Esophagus squamous epithelium (tissue), 5 donors: ENCODE data around the gene CATSPERD. TPM values are rescaled to one million over a fixed set of nuclear protein-coding genes. Genes with fewer than 3 reads are reported as not detected.

Source experiments
- DNase-seq: peaks from one replicate; lab custom pipeline; 2025; lab: John Stamatoyannopoulos, UW
- H3K27ac ChIP-seq, 4 donors: fragments of 200-600 bp; sonication (generic); one replicate each; pipeline ENCODE4 v1.5.1; 2016 to 2019; ENCODE audit warnings: mild to moderate bottlenecking in 1 of 4
- H3K27me3 ChIP-seq, 4 donors: fragments of 200-600 bp; sonication (generic); 1 replicate in 3 of 4; 2 replicates in 1 of 4; pipeline versions ENCODE4 v1.5.1 to v1.6.0; 2017 to 2021; ENCODE audit warnings: antibody characterized with exemption in 1 of 4
- H3K36me3 ChIP-seq, 3 donors: fragments of 200-600 bp; sonication (generic); one replicate each; pipeline ENCODE4 v1.5.1; 2016 to 2019
- H3K4me1 ChIP-seq, 3 donors: fragments of 200-600 bp; sonication (generic); one replicate each; pipeline ENCODE4 v1.5.1; 2017 to 2019
- H3K4me3 ChIP-seq, 4 donors: fragments of 200-600 bp; sonication (generic); 1 replicate in 3 of 4; 2 replicates in 1 of 4; pipeline ENCODE4 v1.5.1; 2016 to 2019; ENCODE audit warnings: mild to moderate bottlenecking in 2 of 4, moderate library complexity in 1 of 4
- H3K9me3 ChIP-seq, 3 donors: fragments of 200-600 bp; sonication (generic); one replicate each; pipeline ENCODE4 v1.5.1; 2016 to 2019
- POLR2A ChIP-seq, 4 donors: fragments of 450-650 bp; IDR thresholded peaks; one replicate each; pipeline ENCODE4 v1.6.1; 2017; ENCODE audit warnings: antibody characterized with exemption in 4 of 4, mild to moderate bottlenecking in 4 of 4, moderate library complexity in 3 of 4
- WGBS, 2 donors: methylation state at CpG; one replicate each; pipeline ENCODE4 v1.1.5; 2018; 5-methylcytosine and 5-hydroxymethylcytosine counted together
- intact Hi-C: fragments of 100-400 bp; cut with DNase I; formaldehyde crosslinking; loops from one replicate; pipeline ENCODE4 v1.15.0; 2022
- total RNA-seq, 4 donors: library from RNA; depleted of rRNA; stranded (reverse); fragments of >200 nt; gene quantifications; one replicate each; pipeline ENCODE4 v1.1.0, GENCODE V29; 2016
- TF ChIP-seq, protein P1 (sequence below), 6 experiments: fragments of 450-650 bp in 4 of 6; fragments of 200-600 bp in 2 of 6; sonication (generic) in 2 of 6; IDR thresholded peaks; one replicate each; pipeline ENCODE4 v1.5.1; 2016 to 2019; ENCODE audit warnings: antibody characterized with exemption in 6 of 6, mild to moderate bottlenecking in 4 of 6, moderate library complexity in 4 of 6
- donor health status: DM: yes; HTN: yes; CAD: no.

CATSPERD gene
- total RNA-seq, 4 donors from 2014 or later = 0.19 TPM; not detected in 3

DNA sequence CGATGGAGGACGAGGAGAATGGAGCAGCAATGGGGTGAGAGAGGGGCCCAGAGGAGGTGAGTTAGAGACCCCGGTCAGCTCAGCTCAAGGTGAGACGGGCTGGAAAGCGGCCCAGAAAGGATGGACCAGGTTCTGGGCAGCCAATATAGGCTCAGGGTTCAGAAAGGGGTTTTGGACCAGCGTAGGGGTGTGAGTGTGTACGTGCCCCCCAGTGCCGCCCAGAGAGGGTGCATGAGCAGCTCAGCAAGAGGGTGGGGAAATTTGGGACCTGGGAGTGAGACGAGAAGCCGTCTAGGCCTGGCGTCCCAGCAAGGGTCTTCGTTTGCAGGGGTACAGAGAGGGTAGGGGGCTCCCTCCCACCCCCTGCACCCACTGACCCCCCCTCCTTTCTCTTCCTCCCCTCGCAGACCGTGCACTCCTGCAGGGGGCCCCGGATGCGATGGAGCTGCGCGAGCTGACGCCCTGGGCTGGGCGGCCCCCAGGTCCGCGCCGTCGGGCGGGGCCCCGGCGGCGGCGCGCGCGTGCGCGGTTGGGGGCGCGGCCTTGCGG lies 107.0 kb downstream of the CATSPERD start:
- peak overlapping the region; percentile 26 to 77 (median 62) for H3K4me3 ChIP-seq
- peaks cover 14 to 46% (median 17%) of the 10 kb centered on the region in 3 donors for H3K4me1 ChIP-seq
- no peak for DNase-seq
- no peaks in the 10 kb centered on the region for H3K9me3 ChIP-seq
- TF ChIP-seq, protein P1, sequence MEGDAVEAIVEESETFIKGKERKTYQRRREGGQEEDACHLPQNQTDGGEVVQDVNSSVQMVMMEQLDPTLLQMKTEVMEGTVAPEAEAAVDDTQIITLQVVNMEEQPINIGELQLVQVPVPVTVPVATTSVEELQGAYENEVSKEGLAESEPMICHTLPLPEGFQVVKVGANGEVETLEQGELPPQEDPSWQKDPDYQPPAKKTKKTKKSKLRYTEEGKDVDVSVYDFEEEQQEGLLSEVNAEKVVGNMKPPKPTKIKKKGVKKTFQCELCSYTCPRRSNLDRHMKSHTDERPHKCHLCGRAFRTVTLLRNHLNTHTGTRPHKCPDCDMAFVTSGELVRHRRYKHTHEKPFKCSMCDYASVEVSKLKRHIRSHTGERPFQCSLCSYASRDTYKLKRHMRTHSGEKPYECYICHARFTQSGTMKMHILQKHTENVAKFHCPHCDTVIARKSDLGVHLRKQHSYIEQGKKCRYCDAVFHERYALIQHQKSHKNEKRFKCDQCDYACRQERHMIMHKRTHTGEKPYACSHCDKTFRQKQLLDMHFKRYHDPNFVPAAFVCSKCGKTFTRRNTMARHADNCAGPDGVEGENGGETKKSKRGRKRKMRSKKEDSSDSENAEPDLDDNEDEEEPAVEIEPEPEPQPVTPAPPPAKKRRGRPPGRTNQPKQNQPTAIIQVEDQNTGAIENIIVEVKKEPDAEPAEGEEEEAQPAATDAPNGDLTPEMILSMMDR (IDR thresholded peaks at IDR 0.05) = no peak
- TF ChIP-seq POLR2A (IDR thresholded peaks at IDR 0.05) = no peak
- H3K36me3 ChIP-seq = peaks cover 0 to 29% (median 0%) of the 10 kb centered on the region in 3 donors
- WGBS, 2 donors = 55 to 60% methylated on average over 10 to 12 of the region's 37 CpGs
- intact Hi-C loops = no loop called here
- H3K27ac ChIP-seq = peak overlapping the region; percentile 63 to 94 (median 79)
- H3K27me3 ChIP-seq = peaks cover 0 to 32% (median 0%) of the 10 kb centered on the region in 4 donors

DNA sequence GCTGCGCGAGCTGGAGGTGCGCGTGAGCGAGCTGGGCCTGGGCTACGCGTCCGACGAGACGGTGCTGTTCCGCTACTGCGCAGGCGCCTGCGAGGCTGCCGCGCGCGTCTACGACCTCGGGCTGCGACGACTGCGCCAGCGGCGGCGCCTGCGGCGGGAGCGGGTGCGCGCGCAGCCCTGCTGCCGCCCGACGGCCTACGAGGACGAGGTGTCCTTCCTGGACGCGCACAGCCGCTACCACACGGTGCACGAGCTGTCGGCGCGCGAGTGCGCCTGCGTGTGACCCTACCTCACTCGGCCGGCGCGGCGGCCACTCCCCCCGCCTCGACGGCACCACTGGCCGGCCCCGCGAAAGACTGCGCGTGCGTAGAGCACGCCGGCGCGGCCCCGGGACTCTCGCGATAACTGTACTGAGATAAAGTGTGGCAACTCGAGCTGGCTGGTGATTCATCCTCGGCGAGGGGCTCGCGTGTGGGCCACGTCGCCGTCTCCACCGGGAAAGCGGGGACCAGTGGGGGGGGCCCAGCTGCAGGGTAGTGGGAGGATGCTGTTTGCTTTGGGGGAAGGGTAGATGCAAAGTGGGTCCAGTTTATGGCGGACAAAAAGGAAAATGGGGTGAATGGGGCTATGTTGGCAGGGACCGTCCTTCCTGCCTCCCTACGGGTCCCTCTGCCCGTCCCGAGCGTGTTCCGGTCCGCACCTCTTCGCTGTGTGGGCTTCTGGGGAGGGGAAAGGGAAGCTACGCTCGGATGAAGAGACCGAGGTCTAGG lies 107.6 kb downstream of the CATSPERD start:
- WGBS, 2 donors = 1 to 8% methylated on average over 12 to 13 of the region's 91 CpGs
- no peaks in the 10 kb centered on the region for H3K9me3 ChIP-seq

More for the DNA sequence above, 107.6 kb downstream of the CATSPERD start:
- Histone ChIP-seq H3K36me3 (peaks cover 0 to 35% (median 0%) of the 10 kb centered on the region in 3 donors), H3K27me3 (peaks cover 0 to 28% (median 0%) of the 10 kb centered on the region in 4 donors), H3K4me3 (peak overlapping the region; percentile 26 to 77 (median 62)), H3K4me1 (peaks cover 14 to 46% (median 17%) of the 10 kb centered on the region in 3 donors), H3K27ac (peak overlapping the region; percentile 63 to 94 (median 89))
- intact Hi-C loops = no loop called here
- TF ChIP-seq, protein P1 (IDR thresholded peaks at IDR 0.05) = no peak
- peak in 3 of 4 donors; percentile 5 to 92 (median 87) for TF ChIP-seq POLR2A (IDR thresholded peaks at IDR 0.05)
- peak; percentile 40 for DNase-seq

Other genes with a start within 250 kb of the CATSPERD start
- 10 to 100 TPM; 19.6 to 44.2 (median 28.0) TPM for gene TINCR, start 152.7 kb upstream of the CATSPERD start, total RNA-seq
- gene SAFB2, start 97.9 kb upstream of the CATSPERD start, total RNA-seq = 10 to 100 TPM; 11.6 to 47.3 (median 32.1) TPM
- gene SAFB, start 97.6 kb upstream of the CATSPERD start, total RNA-seq = 10 to 100 TPM; 40.5 to 80.1 (median 59.2) TPM
- 10 to 100 TPM; 34.0 to 76.3 (median 48.8) TPM for gene MICOS13, start 40.1 kb upstream of the CATSPERD start, total RNA-seq
- gene HSD11B1L, start 39.6 kb upstream of the CATSPERD start, total RNA-seq = 1 to 10 TPM; 1.9 to 9.4 (median 8.3) TPM
- gene RPL36, start 30.3 kb upstream of the CATSPERD start, total RNA-seq = 1,000 to 10,000 TPM in 2 of 4 donors, 100 to 1,000 TPM in 2; 572 to 1,565 (median 1,059) TPM
- 10 to 100 TPM; 38.0 to 68.5 (median 51.2) TPM for gene LONP1, start 491 bp upstream of the CATSPERD start, total RNA-seq
- gene PRR22, start 64.1 kb downstream of the CATSPERD start, total RNA-seq = 1 to 10 TPM; 1.3 to 5.0 (median 2.1) TPM
- gene DUS3L, start 70.5 kb downstream of the CATSPERD start, total RNA-seq = 10 to 100 TPM; 19.2 to 45.8 (median 39.4) TPM
- gene NRTN, start 84.4 kb downstream of the CATSPERD start, total RNA-seq = 1 to 10 TPM; 1.1 to 3.8 (median 1.4) TPM
- gene FUT6, start 119.1 kb downstream of the CATSPERD start, total RNA-seq = 100 to 1,000 TPM in 1 of 4 donors, 10 to 100 TPM in 3; 40.6 to 160 (median 68.9) TPM
- gene FUT3, start 130.8 kb downstream of the CATSPERD start, total RNA-seq = 100 to 1,000 TPM in 2 of 4 donors, 10 to 100 TPM in 2; 51.7 to 145 (median 84.8) TPM
- not detected for gene FUT5, start 149.9 kb downstream of the CATSPERD start, total RNA-seq
- gene NDUFA11, start 183.2 kb downstream of the CATSPERD start, total RNA-seq = 100 to 1,000 TPM; 204 to 277 (median 234) TPM
- gene VMAC, start 184.2 kb downstream of the CATSPERD start, total RNA-seq = 1 to 10 TPM; 3.1 to 8.6 (median 5.6) TPM
- gene CAPS, start 193.6 kb downstream of the CATSPERD start, total RNA-seq = 10 to 100 TPM in 2 of 4 donors, 1 to 10 TPM in 2; 3.3 to 13.7 (median 7.3) TPM